KG1 (cell line): ENCODE results near the gene CHPF2.

Experiments
- DNase-seq: peaks from one replicate; lab custom pipeline; 2025; lab: John Stamatoyannopoulos, UW

CHPF2 gene

GRCh38 chr7:151232917-151233701 lies 826 bp downstream of the CHPF2 start:
- peak; percentile 45 for DNase-seq

GRCh38 chr7:151233804-151234203 lies 1.5 kb downstream of the CHPF2 start:
- DNase-seq = no peak

- DNase-seq = no peak
These were observed 3.0 kb downstream of the CHPF2 start for GRCh38 chr7:151235091-151235787.

- no peak for DNase-seq
These were observed 4.1 kb downstream of the CHPF2 start for GRCh38 chr7:151236406-151236805.

- no peak for DNase-seq
These were observed 5.2 kb downstream of the CHPF2 start for GRCh38 chr7:151237244-151238189.

GRCh38 chr7:151238190-151238810 lies 6.0 kb downstream of the CHPF2 start:
- no peak for DNase-seq

GRCh38 chr7:151238924-151239836 lies 6.9 kb downstream of the CHPF2 start:
- no peak for DNase-seq

- DNase-seq = no peak
These were observed 7.7 kb downstream of the CHPF2 start for GRCh38 chr7:151239837-151240459.

GRCh38 chr7:151240536-151240935 lies 8.3 kb downstream of the CHPF2 start:
- DNase-seq = no peak

- no peak for DNase-seq
These were observed 8.9 kb downstream of the CHPF2 start for GRCh38 chr7:151240942-151241754.

- DNase-seq = no peak
These were observed 9.4 kb downstream of the CHPF2 start for GRCh38 chr7:151241755-151242096.

- DNase-seq = no peak
These were observed 10.1 kb downstream of the CHPF2 start for GRCh38 chr7:151242159-151243044.

- DNase-seq = no peak
These were observed 10.7 kb downstream of the CHPF2 start for GRCh38 chr7:151243045-151243349.

- DNase-seq = no peak
These were observed 11.3 kb downstream of the CHPF2 start for GRCh38 chr7:151243408-151244195.

- peak; percentile 11 for DNase-seq
These were observed 12.0 kb downstream of the CHPF2 start for GRCh38 chr7:151244196-151244840.

- no peak for DNase-seq
These were observed 12.6 kb downstream of the CHPF2 start for GRCh38 chr7:151244841-151245346.
